Measurements from ENCODE around the gene CCDC136. TPM values are rescaled to one million over a fixed set of nuclear protein-coding genes. Genes with fewer than 3 reads are reported as not detected.

CCDC136 gene
- total RNA-seq, 1 donor, result 1.3 TPM

DNA sequence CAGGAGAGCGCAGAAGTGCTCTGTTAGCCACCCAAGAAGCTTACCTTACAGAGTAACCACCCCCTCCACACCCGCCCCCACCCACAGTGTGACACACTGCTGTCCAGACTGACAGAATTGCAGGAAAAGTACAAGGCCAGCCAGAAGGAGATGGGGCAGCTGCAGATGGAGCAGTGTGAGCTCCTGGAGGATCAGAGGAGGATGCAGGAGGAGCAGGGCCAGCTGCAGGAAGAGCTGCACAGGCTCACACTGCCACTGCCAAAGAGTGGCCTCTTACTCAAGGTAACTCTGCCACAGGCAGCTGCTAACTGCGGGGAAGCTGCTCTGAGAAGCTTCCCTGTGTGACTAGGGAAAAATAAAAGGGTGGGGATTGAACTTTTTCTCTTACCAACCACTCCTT lies 17.6 kb downstream of the CCDC136 start:
- Histone ChIP-seq H3K4me3 (ENCODE audit: low read length) (no peak overlapping the region), H3K9me3 (ENCODE audit: low read depth, low read length) (no peaks in the 10 kb centered on the region), H3K27me3 (ENCODE audit: insufficient read depth, low read length) (no peaks in the 10 kb centered on the region), H3K4me1 (ENCODE audit: insufficient read depth, low read length) (peaks cover 13% of the 10 kb centered on the region)

- no peaks in the 10 kb centered on the region for H3K27me3 ChIP-seq (ENCODE audit: insufficient read depth, low read length)
- peaks cover 13% of the 10 kb centered on the region for H3K4me1 ChIP-seq (ENCODE audit: insufficient read depth, low read length)
- H3K4me3 ChIP-seq (ENCODE audit: low read length), result no peak overlapping the region
- no peaks in the 10 kb centered on the region for H3K9me3 ChIP-seq (ENCODE audit: low read depth, low read length)
These were observed 18.7 kb downstream of the CCDC136 start for GRCh38 chr7:128810473-128810872.

DNA sequence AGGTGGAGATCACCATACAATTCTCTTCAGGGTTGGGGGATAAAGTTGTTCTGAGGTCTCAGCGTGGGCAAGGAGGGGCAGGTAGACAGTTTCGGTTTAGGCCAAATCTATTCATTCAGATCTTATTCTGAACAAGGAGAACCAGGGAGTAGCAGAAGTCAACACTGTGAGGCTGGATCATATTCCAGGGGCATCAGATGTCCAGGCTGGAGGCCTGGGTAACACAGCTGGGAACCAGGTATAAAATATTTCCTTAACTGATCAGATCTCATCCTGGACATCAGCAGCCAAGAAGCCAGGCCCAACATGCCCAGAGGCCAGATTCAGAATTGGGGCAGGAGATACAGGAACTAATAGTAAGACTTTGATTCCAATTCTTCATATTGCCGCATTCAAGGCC lies 19.2 kb downstream of the CCDC136 start:
- H3K4me3 ChIP-seq (ENCODE audit: low read length), result no peak overlapping the region
- no peaks in the 10 kb centered on the region for H3K9me3 ChIP-seq (ENCODE audit: low read depth, low read length)
- no peaks in the 10 kb centered on the region for H3K27me3 ChIP-seq (ENCODE audit: insufficient read depth, low read length)
- peaks cover 13% of the 10 kb centered on the region for H3K4me1 ChIP-seq (ENCODE audit: insufficient read depth, low read length)

- H3K27me3 ChIP-seq (ENCODE audit: insufficient read depth, low read length), result no peaks in the 10 kb centered on the region
- peaks cover 13% of the 10 kb centered on the region for H3K4me1 ChIP-seq (ENCODE audit: insufficient read depth, low read length)
- no peak overlapping the region for H3K4me3 ChIP-seq (ENCODE audit: low read length)
- no peaks in the 10 kb centered on the region for H3K9me3 ChIP-seq (ENCODE audit: low read depth, low read length)
These were observed 20.1 kb downstream of the CCDC136 start for GRCh38 chr7:128811631-128812430.

DNA sequence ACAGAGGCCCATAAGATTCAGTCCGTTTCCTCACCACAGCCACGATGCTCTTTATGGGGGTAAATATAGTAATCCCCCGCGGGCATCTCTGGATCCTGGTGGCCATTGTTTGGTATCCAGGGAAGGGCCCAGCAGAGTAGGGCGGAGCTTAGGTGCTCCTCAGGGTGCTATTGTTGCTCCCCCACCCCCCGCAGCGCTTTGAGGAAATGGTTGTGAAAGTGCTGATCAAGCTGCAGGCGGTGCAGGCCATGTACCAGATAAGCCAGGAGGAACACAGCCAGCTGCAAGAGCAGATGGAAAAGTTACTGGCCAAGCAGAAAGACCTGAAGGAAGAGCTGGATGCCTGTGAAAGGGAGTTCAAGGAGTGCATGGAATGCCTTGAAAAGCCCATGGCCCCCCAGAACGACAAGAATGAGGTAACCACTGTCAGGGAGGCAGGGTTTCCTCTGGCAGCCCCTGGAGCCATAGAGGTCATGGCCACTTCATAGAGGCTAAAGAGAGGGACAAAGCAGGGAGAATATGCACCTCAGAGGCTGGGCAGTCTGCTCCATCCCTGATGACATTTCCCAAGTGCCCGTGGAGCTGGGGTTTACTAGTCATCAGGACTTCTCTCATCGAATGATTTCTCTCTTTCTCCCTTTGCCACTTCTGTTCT lies 20.9 kb downstream of the CCDC136 start:
- Histone ChIP-seq H3K9me3 (ENCODE audit: low read depth, low read length) (no peaks in the 10 kb centered on the region), H3K4me1 (ENCODE audit: insufficient read depth, low read length) (peaks cover 13% of the 10 kb centered on the region), H3K4me3 (ENCODE audit: low read length) (no peak overlapping the region), H3K27me3 (ENCODE audit: insufficient read depth, low read length) (no peaks in the 10 kb centered on the region)

GRCh38 chr7:128814499-128814898 lies 22.7 kb downstream of the CCDC136 start:
- H3K27me3 ChIP-seq (ENCODE audit: insufficient read depth, low read length), result no peaks in the 10 kb centered on the region

DNA sequence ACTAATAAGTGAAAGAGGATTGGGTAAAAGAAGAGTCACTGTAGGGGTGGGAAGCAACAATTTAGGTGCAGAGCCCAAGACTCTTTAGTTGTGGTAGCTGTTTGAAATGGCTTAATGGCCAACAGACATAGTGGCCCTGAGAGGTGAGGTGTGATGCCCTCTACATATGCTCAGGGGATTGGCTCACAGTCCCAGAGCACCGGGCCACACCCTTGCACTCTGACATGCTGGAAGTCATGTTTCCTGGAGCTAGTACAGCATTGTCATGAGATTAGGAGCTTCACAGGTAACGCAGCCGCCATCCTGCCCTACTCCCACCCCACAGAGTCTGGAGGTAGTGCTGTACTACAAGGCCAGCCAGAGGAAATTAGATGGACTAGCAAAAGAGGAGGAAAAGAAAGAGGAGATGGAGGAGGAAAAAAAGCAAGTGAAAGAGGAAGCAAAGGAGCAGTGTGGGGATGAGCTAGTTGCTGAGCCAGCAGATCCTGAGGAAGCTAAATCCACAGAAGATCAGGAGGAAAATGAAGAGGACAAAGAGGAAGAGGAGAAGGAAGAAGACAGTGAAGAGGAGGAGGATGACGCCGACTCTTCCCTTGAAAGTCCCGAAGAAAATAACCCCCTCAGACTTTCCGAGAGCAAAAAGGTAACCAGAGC lies 23.6 kb downstream of the CCDC136 start:
- no peaks in the 10 kb centered on the region for H3K9me3 ChIP-seq (ENCODE audit: low read depth, low read length)
- no peaks in the 10 kb centered on the region for H3K27me3 ChIP-seq (ENCODE audit: insufficient read depth, low read length)
- no peak overlapping the region for H3K4me3 ChIP-seq (ENCODE audit: low read length)
- H3K4me1 ChIP-seq (ENCODE audit: insufficient read depth, low read length), result peaks cover 13% of the 10 kb centered on the region

More at GRCh38 chr7:128814499-128814898, 22.7 kb downstream of the CCDC136 start:
- peaks cover 13% of the 10 kb centered on the region for H3K4me1 ChIP-seq (ENCODE audit: insufficient read depth, low read length)
- no peaks in the 10 kb centered on the region for H3K9me3 ChIP-seq (ENCODE audit: low read depth, low read length)
- H3K4me3 ChIP-seq (ENCODE audit: low read length), result no peak overlapping the region

GRCh38 chr7:128818694-128819093 lies 26.9 kb downstream of the CCDC136 start:
- no peaks in the 10 kb centered on the region for H3K4me1 ChIP-seq (ENCODE audit: insufficient read depth, low read length)
- no peaks in the 10 kb centered on the region for H3K9me3 ChIP-seq (ENCODE audit: low read depth, low read length)
- H3K27me3 ChIP-seq (ENCODE audit: insufficient read depth, low read length), result no peaks in the 10 kb centered on the region
- H3K4me3 ChIP-seq (ENCODE audit: low read length), result no peak overlapping the region

- Histone ChIP-seq H3K9me3 (ENCODE audit: low read depth, low read length) (no peaks in the 10 kb centered on the region), H3K4me1 (ENCODE audit: insufficient read depth, low read length) (no peaks in the 10 kb centered on the region), H3K4me3 (ENCODE audit: low read length) (no peak overlapping the region), H3K27me3 (ENCODE audit: insufficient read depth, low read length) (no peaks in the 10 kb centered on the region)
These were observed 30.0 kb downstream of the CCDC136 start for GRCh38 chr7:128821724-128822123.

GRCh38 chr7:128826512-128826911 lies 34.7 kb downstream of the CCDC136 start:
- Histone ChIP-seq H3K9me3 (ENCODE audit: low read depth, low read length) (no peaks in the 10 kb centered on the region), H3K27me3 (ENCODE audit: insufficient read depth, low read length) (peaks cover 31% of the 10 kb centered on the region), H3K4me3 (ENCODE audit: low read length) (no peak overlapping the region), H3K4me1 (ENCODE audit: insufficient read depth, low read length) (peaks cover 19% of the 10 kb centered on the region)

DNA sequence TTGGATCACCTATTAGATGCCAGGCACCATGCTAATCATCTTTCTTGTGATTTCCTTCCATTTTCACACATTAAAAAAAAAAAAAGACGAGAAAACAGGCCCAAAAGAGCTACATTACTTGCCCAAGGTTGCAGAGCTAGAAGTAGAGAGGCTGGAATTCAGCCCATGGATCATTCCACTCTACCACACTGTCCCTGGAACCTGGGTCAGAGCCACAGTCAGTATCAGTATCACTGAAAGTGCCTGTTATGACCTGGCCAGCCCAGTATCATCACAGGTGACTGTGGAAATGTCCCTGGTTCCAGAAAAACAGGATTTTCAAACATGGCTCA lies 35.1 kb downstream of the CCDC136 start:
- Histone ChIP-seq H3K9me3 (ENCODE audit: low read depth, low read length) (no peaks in the 10 kb centered on the region), H3K4me1 (ENCODE audit: insufficient read depth, low read length) (peaks cover 23% of the 10 kb centered on the region), H3K4me3 (ENCODE audit: low read length) (no peak overlapping the region), H3K27me3 (ENCODE audit: insufficient read depth, low read length) (peaks cover 34% of the 10 kb centered on the region)

DNA sequence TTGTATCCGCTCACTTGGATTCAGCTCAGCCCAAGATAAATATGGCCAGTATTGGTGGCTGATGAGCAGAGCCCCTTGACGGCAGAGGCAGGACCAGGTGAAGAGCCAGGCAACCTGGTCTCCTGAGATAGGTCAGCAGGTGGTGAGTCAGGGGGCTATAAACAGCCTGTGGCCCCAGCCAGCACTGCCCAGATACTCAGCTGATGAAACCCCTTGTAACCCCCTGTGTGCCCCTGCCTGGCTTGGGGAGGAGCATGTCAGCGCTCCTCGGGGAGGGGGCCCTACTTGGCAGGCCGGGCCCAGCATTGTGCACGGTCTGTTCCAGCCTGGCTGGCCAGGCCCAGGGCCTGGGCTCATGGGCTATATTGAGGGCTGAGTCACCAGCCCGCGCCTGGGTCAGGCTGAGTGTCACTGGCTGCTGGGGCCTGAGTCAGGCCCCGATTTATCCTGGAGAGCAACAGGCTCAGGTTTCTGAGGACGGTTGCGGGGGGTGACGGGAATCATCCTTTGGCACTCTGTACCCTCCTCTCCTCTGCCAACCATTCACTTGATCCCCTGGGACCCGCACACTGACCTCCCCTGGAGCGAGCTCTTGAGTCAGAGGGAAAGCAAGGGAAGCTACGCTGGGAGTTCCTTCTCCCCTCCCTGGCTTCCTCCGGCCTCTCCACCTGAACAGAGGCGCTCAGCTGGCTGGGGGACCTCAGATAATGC lies 35.6 kb downstream of the CCDC136 start:
- Histone ChIP-seq H3K4me1 (ENCODE audit: insufficient read depth, low read length) (peaks cover 23% of the 10 kb centered on the region), H3K27me3 (ENCODE audit: insufficient read depth, low read length) (peaks cover 37% of the 10 kb centered on the region), H3K4me3 (ENCODE audit: low read length) (no peak overlapping the region), H3K9me3 (ENCODE audit: low read depth, low read length) (no peaks in the 10 kb centered on the region)

- Histone ChIP-seq H3K4me1 (ENCODE audit: insufficient read depth, low read length) (peaks cover 23% of the 10 kb centered on the region), H3K4me3 (ENCODE audit: low read length) (no peak overlapping the region), H3K27me3 (ENCODE audit: insufficient read depth, low read length) (peaks cover 42% of the 10 kb centered on the region), H3K9me3 (ENCODE audit: low read depth, low read length) (no peaks in the 10 kb centered on the region)
These were observed 36.4 kb downstream of the CCDC136 start for GRCh38 chr7:128827971-128828711.

DNA sequence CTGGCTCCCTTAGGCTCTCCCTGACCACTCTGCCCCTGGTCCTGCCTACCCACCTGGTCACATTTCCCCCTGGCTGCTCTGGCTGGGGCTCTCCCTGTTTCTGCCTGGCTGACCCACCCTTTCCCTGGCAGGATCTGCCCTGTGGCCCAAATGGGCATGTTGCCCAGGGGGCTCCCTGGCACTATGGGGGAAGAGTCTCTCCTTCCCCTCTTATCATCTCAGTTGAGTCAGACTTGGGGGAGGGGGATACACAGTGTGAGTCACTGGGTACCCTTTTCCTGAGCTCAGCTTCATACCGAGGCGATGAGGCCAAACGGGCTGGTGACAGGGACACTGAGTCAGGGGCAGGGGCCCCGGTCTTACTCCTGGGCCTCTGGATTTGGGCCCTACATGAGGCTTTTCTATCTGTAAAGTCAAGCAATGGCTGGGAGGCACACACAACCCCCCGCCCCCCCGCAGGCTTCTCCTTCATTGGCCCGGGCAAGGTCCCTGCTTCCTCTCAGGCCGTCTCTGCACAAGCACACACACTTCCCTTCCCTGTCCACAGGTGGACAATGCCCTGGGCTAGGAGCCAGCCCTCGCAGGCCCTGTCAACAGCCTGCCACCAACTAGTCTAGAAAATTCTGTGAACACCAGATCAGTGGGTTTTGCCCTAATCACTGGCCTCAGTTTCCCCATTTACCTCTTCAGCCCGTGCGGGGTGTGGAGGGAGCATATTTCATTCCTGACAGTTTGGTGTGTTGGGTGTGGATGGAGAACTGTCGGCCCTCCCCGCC lies 37.8 kb downstream of the CCDC136 start:
- Histone ChIP-seq H3K27me3 (ENCODE audit: insufficient read depth, low read length) (peaks cover 42% of the 10 kb centered on the region), H3K9me3 (ENCODE audit: low read depth, low read length) (no peaks in the 10 kb centered on the region), H3K4me1 (ENCODE audit: insufficient read depth, low read length) (peaks cover 23% of the 10 kb centered on the region), H3K4me3 (ENCODE audit: low read length) (no peak overlapping the region)

Measured in mononuclear cell (primary cell).